Fibroblast of mammary gland (primary cell): Measurements from ENCODE around the gene STUM.

Experiments used
- DNase-seq: peaks from one replicate; pipeline ENCODE4 v3.0.0-alpha.2; 2010; ENCODE audit warnings: low read depth
- H3K4me3 ChIP-seq: 2 replicates; pipeline ENCODE4 v1.5.1; 2011; ENCODE audit warnings: low read depth, mild to moderate bottlenecking, low read length, moderate library complexity; ENCODE audit not compliant: control insufficient read depth
- CTCF ChIP-seq: conservative IDR thresholded peaks from 2 replicates; pipeline ENCODE4 v1.5.1; 2011; ENCODE audit warnings: low read depth, low read length, inconsistent platforms; ENCODE audit not compliant: control insufficient read depth, insufficient read depth

Gene STUM

GRCh38 chr1:226525750-226526149 is 22.8 kb upstream of the STUM start:
- DNase-seq = peak; percentile 71
- H3K4me3 ChIP-seq = no peak overlapping the region
- no peak for TF ChIP-seq CTCF

GRCh38 chr1:226526801-226527595 is 21.6 kb upstream of the STUM start:
- no peak for TF ChIP-seq CTCF
- no peak overlapping the region for H3K4me3 ChIP-seq
- peak; percentile 30 for DNase-seq

- H3K4me3 ChIP-seq = no peak overlapping the region
- TF ChIP-seq CTCF = no peak
- DNase-seq = no peak
Measured at GRCh38 chr1:226529891-226530290, 18.7 kb upstream of the STUM start.

GRCh38 chr1:226530591-226530990 is 18.0 kb upstream of the STUM start:
- no peak for DNase-seq
- no peak overlapping the region for H3K4me3 ChIP-seq
- no peak for TF ChIP-seq CTCF

- DNase-seq = no peak
- H3K4me3 ChIP-seq = no peak overlapping the region
- TF ChIP-seq CTCF = no peak
Measured at GRCh38 chr1:226531360-226532093, 17.0 kb upstream of the STUM start.

- TF ChIP-seq CTCF = no peak
- no peak overlapping the region for H3K4me3 ChIP-seq
- DNase-seq = no peak
Measured at GRCh38 chr1:226532553-226532952, 16.0 kb upstream of the STUM start.

- H3K4me3 ChIP-seq = no peak overlapping the region
- no peak for TF ChIP-seq CTCF
- no peak for DNase-seq
Measured at GRCh38 chr1:226533220-226533619, 15.3 kb upstream of the STUM start.
